ENCODE results near the gene MYH6.
"Not testable (repeated sequence)": the region's sequence is repeated elsewhere in the genome, so short reads cannot be mapped to it uniquely, and the experiment has no call there.

MYH6 gene

DNA sequence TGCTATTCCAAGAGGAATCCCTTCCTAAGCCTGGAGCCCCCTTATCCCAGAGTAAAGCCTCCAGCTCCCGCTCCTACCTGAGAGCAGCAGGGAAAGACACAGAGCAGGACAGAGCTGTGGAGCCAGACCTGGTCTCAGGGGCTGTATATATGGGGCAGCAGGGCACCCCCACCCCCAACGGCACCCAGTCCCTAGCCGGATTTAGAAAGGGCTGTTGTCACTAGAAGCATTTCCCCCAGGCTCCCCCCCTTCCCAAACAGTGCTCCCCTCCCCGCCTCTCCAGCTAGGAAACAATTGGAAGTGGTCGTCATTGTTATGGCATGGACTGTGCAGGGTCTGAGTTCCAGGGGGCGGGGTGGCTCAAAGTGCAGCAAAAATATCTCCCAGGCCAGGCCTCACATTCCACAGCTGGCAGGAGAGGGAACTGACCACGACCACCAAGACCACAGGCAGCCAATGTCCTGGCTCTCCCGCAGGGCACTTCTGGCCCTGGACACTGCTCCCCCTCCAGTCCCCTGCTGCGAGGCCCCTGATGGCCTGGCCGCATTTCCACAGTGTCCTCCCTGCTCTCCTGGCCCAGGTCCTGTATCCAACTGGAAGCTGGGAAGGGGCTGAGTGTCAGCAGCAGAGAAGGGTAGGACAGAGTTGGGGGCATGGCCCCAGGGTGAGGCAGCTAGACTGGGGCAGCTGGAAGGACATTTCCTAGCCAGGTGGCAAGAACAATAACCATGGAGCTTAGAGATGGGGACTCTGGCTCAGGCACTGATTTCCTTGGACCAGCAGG is 27.7 kb upstream of the MYH6 start, which contains the start of gene MYH7:
Gene MYH7, minus strand, starts transcription at position 118 of the 784 bp plus-strand sequence. CDS start 1,928 bp downstream, outside the sequence.
- no peak for DNase-seq (ENCODE audit: low read depth)

DNA sequence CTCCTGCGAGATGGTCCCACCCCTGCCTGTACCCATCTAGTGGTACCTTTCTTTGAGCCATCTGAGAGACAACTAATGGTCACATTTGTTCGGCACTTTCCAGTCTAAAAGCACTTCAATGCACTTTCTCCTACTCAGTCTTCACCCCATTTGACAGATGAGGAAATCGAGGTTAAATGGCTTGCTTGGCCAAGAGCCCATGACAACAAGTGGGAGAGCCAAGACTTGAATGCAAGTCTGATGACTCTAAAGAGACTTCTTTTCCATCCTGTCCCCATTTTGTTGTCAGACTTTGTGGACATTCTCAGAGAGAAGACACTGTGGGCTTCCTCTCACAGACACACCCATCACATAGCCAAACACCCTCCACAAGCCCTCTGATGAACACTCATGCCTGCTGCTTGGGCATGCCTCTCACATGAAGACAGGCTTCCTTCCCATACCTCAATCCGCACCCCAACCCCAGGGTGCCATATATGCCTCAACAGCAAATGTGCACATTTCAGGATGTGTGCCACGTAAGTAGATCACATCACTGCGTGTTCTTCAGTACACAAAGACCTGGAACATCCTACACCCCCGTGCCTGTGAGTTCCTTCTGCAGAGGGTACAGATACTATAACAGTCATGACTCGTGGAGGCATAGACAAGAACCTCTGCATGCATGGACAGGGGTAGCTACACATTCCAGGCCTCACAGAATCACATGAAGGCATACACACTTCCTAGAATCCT is 26.6 kb upstream of the MYH6 start:
- no peak for DNase-seq (ENCODE audit: low read depth)

DNA sequence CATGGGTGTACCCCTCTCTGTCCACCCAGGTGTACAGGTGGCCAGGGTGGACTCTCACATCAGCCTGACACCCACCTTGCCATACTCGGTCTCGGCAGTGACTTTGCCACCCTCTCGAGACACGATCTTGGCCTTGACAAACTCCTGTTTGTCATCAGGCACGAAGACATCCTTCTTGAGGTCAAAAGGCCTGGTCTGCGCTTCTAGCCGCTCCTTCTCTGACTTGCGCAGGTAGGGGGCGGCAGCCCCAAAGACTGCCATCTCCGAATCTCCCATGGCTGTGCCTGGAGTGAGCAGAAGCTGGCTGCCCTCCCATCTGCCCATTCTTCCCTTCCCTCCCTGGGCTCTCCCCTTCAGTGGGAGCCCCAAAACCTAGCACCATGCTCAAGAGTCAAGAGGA is 25.4 kb upstream of the MYH6 start:
- DNase-seq (ENCODE audit: low read depth), result no peak

DNA sequence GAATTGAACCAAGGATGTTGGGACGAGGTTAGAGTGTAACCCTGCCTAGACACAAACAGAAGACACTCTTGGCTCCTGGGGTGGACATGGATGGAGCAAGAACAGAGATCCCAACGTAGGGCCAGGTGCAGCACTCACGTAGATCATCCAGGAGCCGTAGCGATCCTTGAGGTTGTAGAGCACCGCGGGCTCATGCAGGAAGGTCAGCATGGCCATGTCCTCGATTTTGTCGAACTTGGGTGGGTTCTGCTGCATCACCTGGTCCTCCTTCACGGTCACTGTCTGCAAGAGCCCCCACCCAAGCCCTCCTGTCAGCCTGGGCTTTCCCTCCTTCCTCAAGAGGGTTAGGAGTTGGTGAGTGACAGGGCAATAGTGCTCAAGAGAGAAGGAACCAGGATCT is 24.9 kb upstream of the MYH6 start:
- no peak for DNase-seq (ENCODE audit: low read depth)

DNA sequence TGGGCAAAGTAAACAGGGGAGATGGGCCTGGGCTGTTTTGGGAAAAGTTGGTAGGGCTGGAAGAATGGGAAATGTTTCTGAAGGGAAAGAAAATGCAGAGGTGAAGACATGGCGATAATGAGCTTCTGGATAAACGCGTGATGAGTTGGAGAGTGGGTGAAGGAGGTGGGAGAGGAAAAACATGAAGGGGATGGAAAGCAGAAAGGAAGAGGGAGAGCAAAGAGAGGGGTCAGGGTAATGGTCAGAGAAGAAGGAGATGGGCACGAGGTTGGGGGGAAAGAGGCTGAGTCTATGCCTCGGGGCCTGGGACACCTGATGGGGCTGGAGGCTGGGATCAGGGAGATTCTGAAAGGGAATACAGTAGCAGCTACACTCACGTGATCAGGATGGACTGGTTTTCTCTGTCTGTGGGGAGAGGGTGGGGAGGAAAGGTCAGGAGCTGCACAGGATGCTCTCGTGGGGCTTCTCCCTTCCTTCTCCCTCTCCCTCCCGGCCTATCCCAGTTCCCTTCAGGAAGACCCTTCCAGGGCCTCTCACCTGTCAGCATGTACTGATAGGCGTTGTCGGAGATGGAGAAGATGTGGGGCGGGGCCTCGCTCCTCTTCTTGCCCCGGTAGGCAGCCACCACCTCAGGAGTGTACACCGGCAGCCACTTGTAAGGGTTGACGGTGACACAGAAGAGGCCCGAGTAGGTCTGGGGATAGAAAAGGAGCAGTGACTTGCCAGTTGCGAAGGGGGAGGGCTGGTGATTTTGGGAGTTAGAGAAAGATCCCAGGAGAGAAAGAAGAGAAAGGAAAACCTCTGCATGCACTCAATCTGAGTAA is 24.2 kb upstream of the MYH6 start:
- DNase-seq (ENCODE audit: low read depth), result no peak

DNA sequence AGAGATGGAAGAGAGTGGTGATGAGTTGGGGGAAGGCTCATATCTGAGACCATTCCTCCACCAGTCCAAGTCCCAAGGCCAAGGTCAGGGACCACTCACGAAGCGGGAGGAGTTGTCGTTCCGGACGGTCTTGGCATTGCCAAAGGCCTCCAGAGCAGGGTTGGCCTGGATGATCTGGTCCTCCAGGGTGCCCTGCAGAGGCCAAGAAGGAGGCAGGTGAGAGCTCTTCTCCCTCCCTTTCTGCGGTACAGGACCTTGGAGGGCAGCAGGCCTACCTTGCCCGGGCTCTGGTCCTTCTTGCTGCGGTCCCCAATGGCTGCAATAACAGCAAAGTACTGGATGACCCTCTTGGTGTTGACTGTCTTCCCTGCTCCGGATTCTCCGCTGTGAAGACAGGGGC is 23.4 kb upstream of the MYH6 start:
- DNase-seq (ENCODE audit: low read depth), result no peak

DNA sequence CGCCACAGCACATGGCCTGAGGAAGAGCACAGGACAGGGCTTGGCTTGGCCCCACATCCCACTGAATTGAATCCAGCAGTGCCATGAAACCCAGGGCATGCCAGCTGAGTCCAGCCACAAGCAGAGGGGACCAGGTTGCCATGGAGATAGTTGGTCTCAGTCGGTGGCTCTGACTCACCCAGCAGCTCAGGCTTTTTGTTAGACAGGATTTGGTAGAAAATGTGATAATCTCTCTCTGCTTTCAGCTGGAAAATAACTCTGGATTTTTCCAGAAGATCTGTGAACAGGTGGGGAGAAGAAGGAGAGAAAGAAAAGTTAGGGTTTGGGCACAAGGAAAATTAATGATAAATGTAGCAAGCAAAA is 22.6 kb upstream of the MYH6 start:
- no peak for DNase-seq (ENCODE audit: low read depth)

DNA sequence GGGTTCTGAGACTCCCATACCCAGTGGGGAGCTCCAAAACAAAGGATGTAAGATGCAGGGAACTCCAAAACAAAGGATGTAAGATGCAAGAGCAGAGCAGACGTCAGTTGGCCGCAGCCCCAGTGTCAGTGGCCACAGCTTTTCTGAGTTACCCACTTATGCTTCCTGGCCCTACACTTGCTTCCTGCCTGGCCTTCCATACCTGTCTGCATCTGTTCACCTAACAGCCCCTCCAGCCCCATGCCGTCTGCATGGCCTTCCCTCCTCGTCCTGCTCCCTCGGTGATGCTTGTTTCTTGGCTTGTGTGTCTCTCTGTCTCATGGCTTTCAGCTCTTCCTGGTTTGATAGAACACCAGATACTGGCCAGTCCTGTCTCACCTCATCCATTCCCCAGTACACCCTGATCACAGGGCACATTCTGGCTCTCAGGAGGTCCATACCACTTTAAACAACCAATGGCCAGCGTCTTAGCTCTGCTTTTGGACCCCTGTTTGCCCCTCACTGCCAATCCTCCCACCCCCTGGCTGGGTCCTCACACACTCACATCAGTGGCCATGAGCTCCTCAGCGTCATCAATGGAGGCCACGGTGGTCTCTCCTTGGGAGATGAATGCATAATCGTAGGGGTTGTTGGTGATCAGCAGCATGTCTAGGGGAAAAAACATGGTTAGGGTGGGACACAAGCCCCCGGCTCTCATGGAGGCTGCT is 22.1 kb upstream of the MYH6 start:
- no peak for DNase-seq (ENCODE audit: low read depth)

DNA sequence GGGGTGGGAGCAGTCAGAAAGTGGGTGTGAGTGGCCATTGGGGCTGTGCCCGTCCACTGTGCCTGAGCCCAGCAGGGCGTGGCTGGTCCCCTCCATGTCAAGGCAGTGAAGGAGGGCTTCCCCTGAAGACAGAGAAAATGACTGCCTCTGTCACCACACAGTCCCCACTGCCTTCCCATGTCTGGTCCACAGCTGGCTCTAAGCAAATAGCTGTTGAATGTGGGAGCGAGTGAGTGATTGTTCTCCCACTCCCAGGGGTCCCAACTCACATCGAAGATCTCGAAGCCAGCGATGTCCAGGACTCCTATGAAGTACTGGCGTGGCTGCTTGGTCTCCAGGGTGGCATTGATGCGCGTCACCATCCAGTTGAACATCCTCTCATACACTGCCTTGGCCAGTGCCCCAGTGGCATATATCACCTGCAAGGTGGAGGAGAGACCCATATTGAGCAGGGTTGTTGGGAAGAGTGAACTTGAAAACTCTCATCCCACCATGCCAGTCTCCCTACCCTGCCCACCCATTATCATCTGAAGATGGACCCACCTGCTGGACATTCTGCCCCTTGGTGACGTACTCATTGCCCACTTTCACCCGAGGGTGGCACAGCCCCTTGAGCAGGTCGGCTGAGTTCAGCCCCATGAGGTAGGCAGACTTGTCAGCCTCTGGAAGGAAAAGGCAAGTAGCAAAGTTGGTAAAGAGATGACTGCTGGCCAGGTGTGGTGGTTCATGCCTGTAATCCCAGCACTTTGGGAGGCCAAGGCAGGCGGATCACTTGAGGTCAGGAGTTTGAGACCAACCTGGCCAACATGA is 20.8 kb upstream of the MYH6 start:
- no peak for DNase-seq (ENCODE audit: low read depth)

DNA sequence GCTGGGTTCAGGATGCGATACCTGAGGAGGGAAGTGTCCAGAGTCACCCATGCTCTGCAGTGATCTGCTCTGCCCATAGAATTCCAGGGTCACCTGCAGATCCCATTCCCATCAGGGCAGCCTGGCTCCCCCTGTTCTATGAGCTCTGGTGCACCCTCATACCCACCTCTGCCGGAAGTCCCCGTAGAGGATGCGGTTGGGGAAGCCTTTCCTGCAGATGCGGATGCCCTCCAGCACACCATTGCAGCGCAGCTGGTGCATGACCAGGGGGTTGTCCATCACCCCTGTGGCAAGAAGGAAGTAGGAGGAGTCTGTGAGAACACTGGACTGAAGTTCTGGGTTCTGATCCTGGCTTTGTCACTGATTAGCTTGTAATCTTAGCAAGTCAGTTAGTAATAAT is 17.7 kb upstream of the MYH6 start:
- DNase-seq (ENCODE audit: low read depth), result not testable (repeated sequence)

DNA sequence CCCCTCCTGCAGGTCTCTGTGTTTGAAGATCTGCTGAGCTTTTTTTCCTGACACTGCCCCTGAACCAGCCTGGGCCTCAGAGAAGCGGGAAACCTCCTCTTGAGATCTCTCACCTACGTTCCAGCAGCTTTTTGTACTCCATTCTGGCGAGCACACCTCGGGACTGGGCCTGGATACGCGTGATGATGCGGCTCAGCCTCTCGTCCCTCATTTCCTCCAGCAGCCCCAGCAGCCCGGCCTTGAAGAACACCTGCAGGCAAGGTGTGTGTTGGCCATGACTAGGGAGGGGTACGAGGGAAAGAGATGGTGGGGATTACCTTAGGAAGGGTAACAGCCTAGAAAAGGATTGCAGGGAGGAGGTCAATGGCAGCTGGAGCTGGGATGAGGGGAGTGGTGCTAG is 17.1 kb upstream of the MYH6 start:
- no peak for DNase-seq (ENCODE audit: low read depth)

DNA sequence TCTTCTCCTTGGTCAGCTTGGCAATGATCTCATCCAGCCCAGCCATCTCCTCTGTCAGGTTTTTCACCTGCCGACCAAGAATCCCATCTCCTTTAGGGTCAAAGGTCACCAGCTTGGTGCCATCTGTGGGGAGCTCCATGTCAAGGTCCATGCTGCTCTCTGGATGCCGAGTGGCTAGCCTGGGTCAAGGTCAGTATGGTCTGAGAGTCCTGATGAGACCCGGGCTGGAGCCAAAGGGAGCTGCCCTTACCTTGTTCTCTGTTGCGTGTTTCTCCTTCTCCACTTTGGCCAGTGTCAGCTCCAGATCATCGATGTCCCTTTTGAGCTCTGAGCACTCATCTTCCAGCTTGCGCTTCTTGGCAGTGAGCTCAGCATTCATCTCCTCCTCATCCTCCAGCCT is 15.6 kb upstream of the MYH6 start:
- DNase-seq (ENCODE audit: low read depth), result no peak

DNA sequence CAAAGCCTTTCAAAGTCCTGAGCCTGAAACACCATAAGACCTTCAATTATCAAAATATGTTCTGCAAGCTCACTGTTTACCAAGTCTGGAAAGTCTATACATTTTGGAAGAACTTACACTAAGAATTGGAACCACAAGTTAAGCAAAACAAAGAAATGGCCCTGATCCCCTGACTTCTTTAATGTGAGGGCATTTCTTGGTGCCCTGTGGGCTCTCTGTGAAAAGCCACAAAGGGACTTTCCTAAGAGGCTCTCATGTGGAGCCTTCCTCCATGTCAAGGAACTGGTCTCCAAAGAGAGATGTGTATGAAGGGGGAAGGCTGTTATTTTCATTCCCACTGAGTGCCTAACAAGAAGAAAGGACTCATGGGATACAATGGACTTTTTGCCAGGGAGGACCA is 13.5 kb upstream of the MYH6 start:
- DNase-seq (ENCODE audit: low read depth), result no peak

DNA sequence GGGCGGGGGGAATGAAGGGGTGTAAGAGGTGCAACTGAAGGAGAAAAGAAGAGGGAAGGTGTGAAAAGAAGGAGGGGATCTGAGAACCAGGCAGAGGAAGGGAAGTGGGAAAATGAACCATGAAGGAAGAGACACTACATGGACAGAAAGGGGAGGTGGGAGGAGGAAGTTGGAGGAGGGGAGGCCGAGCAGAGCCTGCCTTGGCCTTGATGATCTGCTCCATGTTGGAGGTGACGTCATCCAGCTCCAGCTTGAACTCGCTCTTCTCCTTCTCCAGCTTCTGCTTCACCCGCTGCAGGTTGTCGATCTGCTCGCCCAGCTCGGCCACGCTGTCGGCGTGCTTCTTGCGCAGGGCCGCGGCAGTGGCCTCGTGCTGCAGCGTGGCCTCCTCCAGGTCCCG is 11.6 kb upstream of the MYH6 start:
- DNase-seq (ENCODE audit: low read depth), result not testable (repeated sequence)

DNA sequence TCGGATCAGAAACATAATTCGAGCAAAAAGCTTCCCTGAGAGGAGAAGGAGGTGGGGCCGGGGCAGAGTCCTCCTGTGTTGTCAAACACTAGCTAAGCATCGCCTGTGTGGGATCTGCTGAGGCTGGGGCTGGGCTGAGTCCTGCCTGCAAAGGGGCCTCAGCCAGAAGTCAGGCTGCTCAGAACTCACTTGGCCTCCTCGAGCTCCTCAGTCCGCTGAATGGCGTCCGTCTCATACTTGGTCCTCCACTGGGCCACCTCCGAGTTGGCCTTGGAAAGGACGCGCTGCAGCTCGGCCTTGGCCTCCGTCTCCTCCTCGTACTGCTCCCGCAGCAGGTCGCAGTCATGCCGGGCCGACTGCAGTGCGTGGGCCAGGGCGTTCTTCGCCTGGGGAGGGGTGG is 9.9 kb upstream of the MYH6 start:
- DNase-seq (ENCODE audit: low read depth), result no peak

DNA sequence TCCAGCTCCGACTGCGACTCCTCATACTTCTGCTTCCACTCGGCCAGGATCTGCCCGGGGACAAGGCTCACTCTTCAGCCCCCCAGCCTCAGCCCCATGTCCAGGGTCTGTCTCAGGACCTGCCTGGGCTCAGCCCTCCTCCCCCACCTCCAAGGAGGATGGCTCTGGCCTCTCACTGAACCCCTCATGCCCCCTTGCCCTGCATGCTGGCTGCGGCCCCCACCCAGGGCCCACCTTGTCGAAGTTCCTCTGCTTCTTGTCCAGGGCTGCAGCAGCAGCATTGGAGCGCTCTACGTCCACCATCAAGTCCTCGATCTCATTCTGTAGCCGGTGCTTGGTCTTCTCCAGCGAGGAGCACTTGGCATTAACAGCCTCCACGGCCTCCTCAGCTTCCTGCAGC is 9.2 kb upstream of the MYH6 start:
- DNase-seq (ENCODE audit: low read depth), result not testable (repeated sequence)

DNA sequence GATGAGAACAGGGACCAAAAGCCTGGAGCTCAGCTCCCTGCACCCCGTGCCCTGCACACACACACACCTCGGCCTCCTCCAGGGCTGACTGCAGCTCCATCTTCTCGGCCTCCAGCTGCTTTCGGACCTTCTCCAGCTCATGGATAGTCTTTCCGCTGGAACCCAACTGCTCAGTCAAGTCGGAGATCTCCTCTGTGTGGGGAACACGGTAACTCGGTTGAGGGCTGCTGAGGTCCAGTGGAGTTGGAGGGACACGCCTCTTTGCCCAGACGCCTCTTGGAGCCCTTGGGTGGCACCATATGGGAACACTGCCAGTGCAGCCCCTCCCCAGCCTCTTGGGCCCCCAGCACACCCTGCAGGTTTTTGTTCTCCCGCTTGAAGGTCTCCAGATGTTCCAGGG is 8.7 kb upstream of the MYH6 start:
- no peak for DNase-seq (ENCODE audit: low read depth)

DNA sequence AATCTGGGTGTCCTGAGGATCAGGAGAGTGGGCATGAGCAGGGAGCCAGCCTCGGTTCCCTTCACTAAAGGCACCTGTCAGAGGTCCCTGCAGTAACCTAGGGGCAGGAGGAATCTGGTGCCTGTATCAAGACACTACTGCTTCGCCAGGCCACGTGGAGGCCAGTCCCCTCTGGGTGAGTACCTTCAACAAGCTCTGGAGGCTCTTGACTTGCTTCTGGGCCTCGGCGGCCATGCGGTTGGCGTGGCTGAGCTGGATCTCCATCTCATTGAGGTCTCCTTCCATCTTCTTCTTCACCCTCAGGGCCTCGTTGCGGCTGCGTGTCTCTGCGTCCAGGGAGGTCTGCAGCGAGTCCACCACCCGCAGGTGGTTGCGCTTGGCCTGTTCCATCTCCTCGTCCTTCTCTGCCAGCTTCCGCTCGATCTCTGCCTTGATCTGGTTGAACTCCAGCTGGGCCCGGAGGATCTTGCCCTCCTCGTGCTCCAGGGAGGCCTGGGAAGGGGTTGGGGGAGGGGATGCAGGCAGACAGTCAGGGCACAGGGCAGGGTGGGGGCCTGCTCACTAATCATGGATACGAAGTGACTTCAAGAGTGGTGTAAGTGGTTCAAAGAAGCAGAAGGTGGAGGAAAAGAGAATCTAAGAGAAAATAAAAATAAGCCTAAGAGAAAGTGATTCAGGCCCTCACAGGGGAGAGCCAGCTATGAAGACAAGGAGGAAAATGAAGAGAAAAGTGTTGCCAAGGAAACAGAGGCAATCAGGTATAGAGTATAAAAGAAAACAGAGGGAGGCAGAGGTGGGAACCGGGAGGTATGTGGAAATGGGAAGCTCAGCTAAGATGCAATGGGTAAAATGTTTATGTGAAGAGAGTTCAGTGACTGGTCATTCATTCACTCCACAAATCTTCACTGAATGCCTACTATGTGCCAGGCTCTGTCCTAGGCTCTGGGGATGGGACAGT is 8.0 kb upstream of the MYH6 start:
- no peak for DNase-seq (ENCODE audit: low read depth)

DNA sequence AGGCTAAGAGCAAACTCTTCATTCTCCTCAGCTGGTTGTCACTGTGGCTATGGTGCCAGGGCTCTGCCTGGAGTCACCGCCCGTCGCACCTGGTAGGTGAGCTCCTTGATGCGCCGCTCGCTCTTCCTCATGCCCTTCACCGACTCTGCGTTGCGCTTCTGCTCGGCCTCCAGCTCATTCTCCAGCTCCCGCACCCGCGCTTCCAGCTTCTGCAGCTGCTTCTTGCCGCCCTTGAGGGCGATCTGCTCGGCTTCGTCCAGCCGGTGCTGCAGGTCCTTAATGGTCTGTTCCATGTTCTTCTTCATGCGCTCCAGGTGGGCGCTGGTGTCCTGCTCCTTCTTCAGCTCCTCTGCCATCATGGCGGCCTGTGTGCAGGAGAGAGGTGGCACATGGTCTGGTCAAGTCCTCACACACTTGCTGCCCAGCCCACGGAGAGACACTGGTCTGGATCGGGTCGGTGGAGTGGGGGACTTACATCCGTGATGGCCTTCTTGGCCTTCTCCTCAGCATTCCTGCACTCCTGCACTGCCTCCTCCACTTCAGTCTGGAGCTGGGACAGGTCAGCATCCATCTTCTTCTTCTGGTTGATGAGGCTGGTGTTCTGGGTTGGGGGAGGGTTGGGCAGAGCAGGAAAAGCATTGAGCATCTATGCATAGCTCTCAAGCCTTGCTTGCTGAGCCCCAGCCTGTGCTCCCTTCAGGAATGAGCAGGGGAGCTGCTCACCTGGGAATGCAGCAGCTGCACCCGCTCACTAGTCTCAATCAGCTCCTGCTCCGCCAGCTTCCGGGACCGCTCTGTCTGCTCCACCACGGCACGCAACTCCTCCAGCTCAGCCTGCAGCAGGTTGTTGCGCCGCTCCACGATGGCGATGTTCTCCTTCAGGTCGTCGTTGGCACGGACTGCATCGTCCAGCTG is 7.1 kb upstream of the MYH6 start:
- no peak for DNase-seq (ENCODE audit: low read depth)

All from stimulated activated CD8-positive, alpha-beta memory T cell treated with anti-CD3 and anti-CD28 coated beads, Interleukin-12 subunit alpha, Interleukin-12 subunit beta, amount 100 ng/mL, for 1 hour (primary cell).